K562 (cell line): ENCODE results near the gene RASSF7. TPM values are rescaled to one million over a fixed set of nuclear protein-coding genes. Genes with fewer than 3 reads are reported as not detected.

Experiments used
- ATAC-seq: fragments of 200-7000 bp; cut with Tn5 transposase; 3 replicates; pipeline ENCODE4 v1.9.1; 2020; ENCODE audit warnings: moderate library complexity
- BruUV-seq: library from RNA; stranded (reverse); fragments of 400-500 nt; replicated peaks from 2 replicates; lab custom pipeline; 2021; lab: Mats Ljungman, UMichigan
- CTCF ChIA-PET: fragments of 300-600 bp; formaldehyde crosslinking; extraction: SDS; loops from one replicate; lab custom pipeline; 2021; ENCODE audit warnings: low intra/inter-chr PET ratio; lab: Yijun Ruan, JAX
- POLR2A ChIA-PET: fragments of 300-600, 350-650 bp; sonication (Branson Sonifier 250); formaldehyde crosslinking; extraction: SDS; loops from one replicate; lab custom pipeline; 2021; ENCODE audit warnings: antibody characterized with exemption, inconsistent platforms; lab: Yijun Ruan, JAX
- DNase-seq, 4 experiments: peaks; one replicate each; pipeline versions ENCODE4 v3.0.0 to v3.0.0-alpha.2; 2011 to 2018; ENCODE audit warnings: low spot score in 3 of 4, mixed read lengths in 3 of 4; ENCODE audit errors: extremely low read depth in 1 of 4
- FAIRE-seq: peaks from 2 replicates; lab custom pipeline; 2011; peaks lifted over from hg19 to GRCh38; lab: Jason Lieb, UNC
- H2AFZ ChIP-seq: 2 replicates; pipeline ENCODE4 v1.6.0; 2011; ENCODE audit warnings: low read depth, low read length, control low read depth, inconsistent platforms
- H3K27ac ChIP-seq: fragments of 200-600 bp; 3 replicates; pipeline ENCODE4 v1.8.0; 2011; ENCODE audit warnings: low read depth, mild to moderate bottlenecking, control low read depth, inconsistent platforms, low read length, moderate library complexity, mixed read lengths; ENCODE audit errors: extremely low read depth
- H3K27me3 ChIP-seq, 2 experiments: fragments of 300-600 bp in 1 of 2; 2 replicates in 1 of 2; 3 replicates in 1 of 2; pipeline versions ENCODE4 v1.6.0 to v1.8.0; 2011; ENCODE audit warnings: inconsistent platforms in 2 of 2, low read length in 2 of 2, mild to moderate bottlenecking in 1 of 2, mixed read lengths in 1 of 2, moderate library complexity in 1 of 2; ENCODE audit not compliant: control insufficient read depth in 2 of 2, insufficient read depth in 2 of 2
- H3K36me3 ChIP-seq: fragments of 300-600 bp; 3 replicates; pipeline ENCODE4 v1.8.0; 2011; ENCODE audit warnings: mild to moderate bottlenecking, low read length, inconsistent platforms; ENCODE audit not compliant: control insufficient read depth, insufficient read depth
- H3K4me1 ChIP-seq, 2 experiments: fragments of 200-600 bp in 1 of 2; replicated peaks in 1 of 2; 2 replicates in 1 of 2; 3 replicates in 1 of 2; pipeline versions ENCODE4 v1.5.1 to v1.8.0; 2011; ENCODE audit warnings: inconsistent platforms in 2 of 2, low read length in 2 of 2, mild to moderate bottlenecking in 1 of 2, mixed read lengths in 1 of 2, moderate library complexity in 1 of 2; ENCODE audit not compliant: control insufficient read depth in 2 of 2, insufficient read depth in 2 of 2
- H3K4me2 ChIP-seq: 2 replicates; pipeline ENCODE4 v1.6.1; 2011; ENCODE audit warnings: low read length, control low read depth, inconsistent platforms, mixed read lengths; ENCODE audit not compliant: insufficient read depth
- H3K4me3 ChIP-seq: fragments of 200-600 bp; sonication (generic), shearing (Covaris generic); 2 replicates; pipeline ENCODE4 v1.5.1; 2016; ENCODE audit warnings: control low read depth, inconsistent platforms
- H3K79me2 ChIP-seq: fragments of 200-600 bp; 3 replicates; pipeline ENCODE4 v1.8.0; 2011; ENCODE audit warnings: low read length, inconsistent platforms; ENCODE audit not compliant: control insufficient read depth, insufficient read depth
- H3K9ac ChIP-seq, 2 experiments: 2 replicates each; pipeline versions ENCODE4 v1.6.0 to v1.6.1; 2011; ENCODE audit warnings: low read depth in 2 of 2, low read length in 2 of 2, control low read depth in 1 of 2, inconsistent platforms in 1 of 2, mild to moderate bottlenecking in 1 of 2, mixed read lengths in 1 of 2; ENCODE audit not compliant: insufficient read depth in 1 of 2
- H3K9me1 ChIP-seq: one replicate; pipeline ENCODE4 v1.6.0; 2011; ENCODE audit warnings: inconsistent platforms, mild to moderate bottlenecking, low read length, moderate library complexity; ENCODE audit not compliant: control insufficient read depth, insufficient read depth
- H3K9me3 ChIP-seq: replicated peaks from 2 replicates; pipeline ENCODE4 v1.5.1; 2011; ENCODE audit warnings: low read depth, low read length, inconsistent platforms; ENCODE audit not compliant: control insufficient read depth, insufficient read depth
- H4K20me1 ChIP-seq: replicated peaks from 2 replicates; pipeline ENCODE4 v1.6.1; 2011; ENCODE audit warnings: low read length, inconsistent platforms, mixed read lengths; ENCODE audit not compliant: control insufficient read depth, insufficient read depth
- EGR1 ChIP-seq: fragments of 450-650 bp; conservative IDR thresholded peaks from 2 replicates; pipeline ENCODE4 v1.6.1; 2017; ENCODE audit warnings: mild to moderate bottlenecking
- HNRNPLL ChIP-seq: fragments of 200-400 bp; formaldehyde crosslinking; IDR thresholded peaks from 2 replicates; pipeline ENCODE4 v1.6.1; 2017; ENCODE audit warnings: low read length, low read depth, mild to moderate bottlenecking; ENCODE audit not compliant: poor library complexity, severe bottlenecking
- POLR2AphosphoS5 ChIP-seq: IDR thresholded peaks from 2 replicates; pipeline ENCODE4 v1.6.1; 2011; ENCODE audit warnings: mild to moderate bottlenecking, low read depth, low read length, moderate library complexity; ENCODE audit not compliant: control insufficient read depth, insufficient read depth
- POLR2B ChIP-seq: fragments of 450-650 bp; IDR thresholded peaks from 2 replicates; pipeline ENCODE4 v1.6.1; 2018; ENCODE audit warnings: low read depth; ENCODE audit not compliant: partially characterized antibody
- POLR2G ChIP-seq: fragments of 200-400 bp; formaldehyde crosslinking; IDR thresholded peaks from 2 replicates; pipeline ENCODE4 v1.6.1; 2017; ENCODE audit warnings: low read depth, mild to moderate bottlenecking, antibody characterized with exemption, low read length, moderate library complexity
- RBFOX2 ChIP-seq: fragments of 200-400 bp; formaldehyde crosslinking; IDR thresholded peaks from 2 replicates; pipeline ENCODE4 v1.6.1; 2017; ENCODE audit warnings: low read depth, mild to moderate bottlenecking, low read length, moderate library complexity
- RBM22 ChIP-seq: fragments of 200-400 bp; formaldehyde crosslinking; IDR thresholded peaks from 2 replicates; pipeline ENCODE4 v1.6.1; 2018; ENCODE audit warnings: low read length, low read depth; ENCODE audit not compliant: poor library complexity, severe bottlenecking
- SUPT5H ChIP-seq: fragments of 450-650 bp; IDR thresholded peaks from 2 replicates; pipeline ENCODE4 v1.6.1; 2016
- ZNF354B ChIP-seq: fragments of 250-450 bp; sonication (Bioruptor Pico); IDR thresholded peaks from 2 replicates; pipeline ENCODE4 v1.4.0; 2020
- WGBS: fragments of 100-300 bp; shearing (Covaris generic); methylation state at CpG from one replicate; pipeline ENCODE4 v1.1.6; 2016; ENCODE audit warnings: low coverage, mixed read lengths; ENCODE audit not compliant: insufficient coverage; ENCODE audit errors: missing lambda C conversion rate; 5-methylcytosine and 5-hydroxymethylcytosine counted together
- in situ Hi-C: fragments of 300-500 bp; cut with MboI; formaldehyde crosslinking; loops from 4 replicates; pipeline ENCODE4 v1.15.0; 2018; ENCODE audit warnings: inconsistent platforms, mixed read lengths
- intact Hi-C: fragments of 100-400 bp; cut with micrococcal nuclease; formaldehyde crosslinking; loops from 2 replicates; pipeline ENCODE4 v1.14.2; 2022
- polyA plus RNA-seq, 8 experiments: library from polyadenylated mRNA; depleted of rRNA in 4 of 8; stranded (reverse) in 5 of 8; unstranded in 3 of 8; fragments of >200 nt; fragmentation: Nextera tagmentation in 2 of 8; fragmentation: Illumina TruSeq in 1 of 8; extraction: Ambion mirVana in 2 of 8; extraction: Trizol in 1 of 8; gene quantifications; 2 replicates each; pipeline versions ENCODE4 v1.2.1 to v1.2.3, GENCODE V29; 2011 to 2014; ENCODE audit warnings: inconsistent platforms in 1 of 8, missing spikeins in 1 of 8
- total RNA-seq, 7 experiments: library from RNA; depleted of rRNA in 6 of 7; stranded (reverse); fragments of >200 nt in 6 of 7; fragmentation: Illumina TruSeq in 2 of 7; extraction: Trizol in 2 of 7; gene quantifications; 2 replicates each; pipeline versions ENCODE4 v1.2.1 to v1.2.3, GENCODE V29; 2011 to 2021; ENCODE audit warnings: low replicate concordance in 1 of 7

RASSF7 gene
- total and polyA plus RNA-seq, 9 of the 15 experiments (the other 6 are each of a cell fraction or from before 2014, with no cell fraction given) = 0.41 to 45.2 (median 18.6) TPM

DNA sequence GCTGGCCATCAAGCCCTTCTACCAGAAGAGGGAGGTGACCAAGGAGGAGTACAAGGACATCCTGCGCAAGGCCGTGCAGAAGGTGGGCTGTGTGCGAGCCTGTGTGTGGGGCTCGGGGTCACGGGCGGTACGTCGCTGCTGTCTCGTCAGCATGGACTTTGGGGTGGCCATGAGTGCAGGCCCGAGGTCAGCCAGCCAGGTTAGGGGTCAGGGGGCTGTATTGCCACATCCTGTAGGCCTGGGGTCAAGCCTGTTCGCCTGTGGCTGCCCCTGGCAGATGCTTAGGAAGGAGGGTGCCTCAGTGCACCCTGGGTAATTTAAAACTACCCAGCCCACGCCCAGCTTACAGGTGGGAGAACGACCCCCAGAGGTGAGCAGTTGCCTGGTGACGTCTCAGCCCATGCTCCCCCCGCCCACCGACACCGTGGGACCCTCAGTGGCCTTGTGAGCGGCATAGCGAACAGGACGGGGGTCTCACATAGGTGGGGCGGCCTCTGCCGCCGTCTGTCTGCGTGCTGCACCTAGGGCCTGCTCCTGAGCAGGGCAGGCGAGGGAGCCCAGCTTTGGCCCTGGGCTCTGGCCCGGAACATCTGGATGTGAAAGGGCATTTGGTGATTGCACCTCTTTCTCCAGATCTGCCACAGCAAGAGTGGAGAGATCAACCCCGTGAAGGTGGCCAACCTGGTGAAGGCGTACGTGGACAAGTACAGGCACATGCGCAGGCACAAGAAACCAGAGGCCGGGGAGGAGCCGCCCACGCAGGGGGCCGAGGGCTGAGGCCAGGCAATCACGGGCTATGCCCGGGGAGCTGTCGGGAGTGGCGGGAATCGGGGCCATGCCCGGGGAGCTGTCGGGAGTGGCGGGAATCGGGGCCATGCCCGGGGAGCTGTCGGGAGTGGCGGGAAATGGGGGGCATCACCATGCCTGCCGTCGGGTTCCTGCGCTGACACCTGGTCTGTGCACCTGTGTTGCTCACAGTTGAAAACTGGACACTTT lies 50.5 kb downstream of the RASSF7 start:
- no peak for FAIRE-seq
- Histone ChIP-seq H3K79me2 (peaks cover 9% of the 10 kb centered on the region; the same call in 1 of the 3 replicates), H3K9ac (peak overlapping the region in 1 of 2 experiments; percentile 20; a peak in 1 of 4 replicates)
- in situ Hi-C loops = no loop called here
- TF ChIP-seq RBFOX2 (no peak), EGR1 (0 out of 2 replicates have a peak, but pooled peaks have one; percentile 29), POLR2G (peak; percentile 51; the same call in 1 of the 2 replicates), RBM22 (peak; percentile 43), SUPT5H (peak; percentile 15; the same call in 1 of the 2 replicates), ZNF354B (no peak), HNRNPLL (no peak), POLR2B (no peak), POLR2AphosphoS5 (peak; percentile 17; the same call in 1 of the 2 replicates)
- TF ChIP-seq, all 486 proteins: peak for 5
- DNase-seq (no peak), ATAC-seq (no peak)
- H2AFZ ChIP-seq = no peak overlapping the region
- H3K4me3 ChIP-seq = no peak overlapping the region
- H3K9me3 ChIP-seq = no peaks in the 10 kb centered on the region
- H4K20me1 ChIP-seq = peaks cover 17% of the 10 kb centered on the region
- no peak overlapping the region for H3K4me2 ChIP-seq
- ChIA-PET CTCF (no interaction called here), POLR2A (interaction anchor here (0.5 to 0.9 kb wide), 3 partner anchors 36 to 294 kb away, joined by 3 to 6 read pairs (median 4); no protein-coding TSS in a partner anchor)
- peaks cover 5 to 67% of the 10 kb centered on the region in 2 experiments for H3K4me1 ChIP-seq
- TSS peak; percentile 22 for BruUV-seq
- H3K27me3 ChIP-seq = no peaks in the 10 kb centered on the region
- peaks cover 89% of the 10 kb centered on the region; the same call in 2 of the 3 replicates for H3K36me3 ChIP-seq
- H3K27ac ChIP-seq = no peak overlapping the region
- no peaks in the 10 kb centered on the region for H3K9me1 ChIP-seq
- 90% methylated on average over 43 of the region's 49 CpGs for WGBS
- intact Hi-C loops = loop anchor here (10.0 kb wide), 1 partner anchor 56 kb away; no protein-coding TSS in a partner anchor
